PC-3 (cell line): Measurements from ENCODE around the gene NLN.

ENCODE experiments used
- EZH2 ChIP-seq: fragments of 300-600 bp; sonication (generic); IDR thresholded peaks from one replicate; pipeline ENCODE4 v1.6.1; 2017; ENCODE audit warnings: antibody characterized with exemption, mild to moderate bottlenecking, low read length; ENCODE audit not compliant: unreplicated experiment
- EZH2phosphoT487 ChIP-seq: fragments of 300-600 bp; sonication (generic); IDR thresholded peaks from 2 replicates; pipeline ENCODE4 v1.6.1; 2018; ENCODE audit warnings: mild to moderate bottlenecking, antibody characterized with exemption, low read length, borderline replicate concordance
- TF ChIP-seq, protein P1 (sequence below): fragments of 300-600 bp; sonication (generic); conservative IDR thresholded peaks from 2 replicates; pipeline ENCODE4 v1.5.1; 2017; ENCODE audit warnings: antibody characterized with exemption, low read depth, mild to moderate bottlenecking, low read length

DNA sequence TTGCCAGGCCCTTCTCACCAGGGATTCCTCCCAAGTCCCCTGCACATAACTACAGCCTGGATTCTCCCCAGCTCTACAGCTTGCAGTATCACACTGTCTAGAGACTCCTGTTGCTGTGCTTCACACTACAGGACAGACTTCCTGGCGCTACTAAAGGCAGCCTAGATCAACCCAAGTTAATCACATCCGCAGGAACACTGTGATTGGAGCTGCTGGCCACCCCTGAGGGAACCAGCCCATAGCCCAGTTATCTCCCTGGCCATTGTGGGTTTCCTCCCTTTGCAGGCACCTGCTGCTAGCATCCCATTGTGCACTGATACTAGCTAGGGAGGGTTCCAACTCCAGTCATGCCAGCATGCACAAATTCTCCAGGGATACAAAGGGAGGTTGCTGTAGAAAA lies 53.5 kb downstream of the NLN start:
- TF ChIP-seq, protein P1, sequence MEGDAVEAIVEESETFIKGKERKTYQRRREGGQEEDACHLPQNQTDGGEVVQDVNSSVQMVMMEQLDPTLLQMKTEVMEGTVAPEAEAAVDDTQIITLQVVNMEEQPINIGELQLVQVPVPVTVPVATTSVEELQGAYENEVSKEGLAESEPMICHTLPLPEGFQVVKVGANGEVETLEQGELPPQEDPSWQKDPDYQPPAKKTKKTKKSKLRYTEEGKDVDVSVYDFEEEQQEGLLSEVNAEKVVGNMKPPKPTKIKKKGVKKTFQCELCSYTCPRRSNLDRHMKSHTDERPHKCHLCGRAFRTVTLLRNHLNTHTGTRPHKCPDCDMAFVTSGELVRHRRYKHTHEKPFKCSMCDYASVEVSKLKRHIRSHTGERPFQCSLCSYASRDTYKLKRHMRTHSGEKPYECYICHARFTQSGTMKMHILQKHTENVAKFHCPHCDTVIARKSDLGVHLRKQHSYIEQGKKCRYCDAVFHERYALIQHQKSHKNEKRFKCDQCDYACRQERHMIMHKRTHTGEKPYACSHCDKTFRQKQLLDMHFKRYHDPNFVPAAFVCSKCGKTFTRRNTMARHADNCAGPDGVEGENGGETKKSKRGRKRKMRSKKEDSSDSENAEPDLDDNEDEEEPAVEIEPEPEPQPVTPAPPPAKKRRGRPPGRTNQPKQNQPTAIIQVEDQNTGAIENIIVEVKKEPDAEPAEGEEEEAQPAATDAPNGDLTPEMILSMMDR, result no peak
- TF ChIP-seq EZH2 (no peak), EZH2phosphoT487 (no peak)
